HepG2 (cell line): ENCODE data around the gene SNRPD2. TPM values are rescaled to one million over a fixed set of nuclear protein-coding genes. Genes with fewer than 3 reads are reported as not detected.

Experiments
- ATF7 ChIP-seq, 2 experiments: fragments of 450-650 bp in 1 of 2; sonication (generic) in 1 of 2; formaldehyde crosslinking in 1 of 2; IDR thresholded peaks; 2 replicates each; pipeline versions ENCODE4 v1.4.0 to v1.6.1; 2016 to 2020; ENCODE audit warnings: antibody characterized with exemption in 1 of 2, mild to moderate bottlenecking in 1 of 2, missing genetic modification reagents in 1 of 2
- HMG20A ChIP-seq: IDR thresholded peaks from 2 replicates; pipeline ENCODE4 v1.6.1; 2016; ENCODE audit warnings: borderline replicate concordance
- KLF6 ChIP-seq: IDR thresholded peaks from 2 replicates; pipeline ENCODE4 v1.8.0; 2016; ENCODE audit warnings: missing biosample characterization, missing genetic modification reagents
- NFKB2 ChIP-seq: sonication (generic); formaldehyde crosslinking; IDR thresholded peaks from 2 replicates; pipeline ENCODE4 v1.4.0; 2020; ENCODE audit warnings: missing genetic modification reagents, borderline replicate concordance
- NFYB ChIP-seq: sonication (generic); formaldehyde crosslinking; IDR thresholded peaks from 2 replicates; pipeline ENCODE4 v1.4.0; 2020; ENCODE audit warnings: missing genetic modification reagents
- PCBP1 ChIP-seq: fragments of 200-400 bp; formaldehyde crosslinking; IDR thresholded peaks from 2 replicates; pipeline ENCODE4 v1.6.1; 2017; ENCODE audit warnings: mild to moderate bottlenecking, low read depth, low read length, borderline replicate concordance
- SALL1 ChIP-seq: sonication (generic); formaldehyde crosslinking; IDR thresholded peaks from 2 replicates; pipeline ENCODE4 v1.8.0; 2022; ENCODE audit warnings: mild to moderate bottlenecking, missing genetic modification reagents
- SNAPC2 ChIP-seq: sonication (generic); formaldehyde crosslinking; IDR thresholded peaks from 2 replicates; pipeline ENCODE4 v1.8.1; 2022; ENCODE audit warnings: mild to moderate bottlenecking, missing genetic modification reagents
- SP5 ChIP-seq: IDR thresholded peaks from 2 replicates; pipeline ENCODE4 v1.6.1; 2016; ENCODE audit warnings: low read depth, borderline replicate concordance
- SPEN ChIP-seq: sonication (generic); formaldehyde crosslinking; IDR thresholded peaks from 2 replicates; pipeline ENCODE4 v1.5.1; 2020; ENCODE audit warnings: low read depth, mild to moderate bottlenecking, missing genetic modification reagents
- TEAD3 ChIP-seq: optimal IDR thresholded peaks from 2 replicates; pipeline ENCODE3; 2016; ENCODE audit warnings: borderline replicate concordance
- ZBTB38 ChIP-seq: sonication (generic); formaldehyde crosslinking; IDR thresholded peaks from 2 replicates; pipeline ENCODE4 v1.5.1; 2020; ENCODE audit warnings: mild to moderate bottlenecking, missing genetic modification reagents
- ZMYM4 ChIP-seq: sonication (generic); formaldehyde crosslinking; IDR thresholded peaks from 2 replicates; pipeline ENCODE4 v1.8.1; 2023; ENCODE audit warnings: mild to moderate bottlenecking, missing genetic modification reagents
- ZNF205 ChIP-seq: IDR thresholded peaks from 2 replicates; pipeline ENCODE4 v1.6.1; 2018; ENCODE audit warnings: missing biosample characterization, missing genetic modification reagents
- ZNF660 ChIP-seq: sonication (generic); formaldehyde crosslinking; IDR thresholded peaks from 2 replicates; pipeline ENCODE4 v1.5.1; 2020; ENCODE audit warnings: mild to moderate bottlenecking, low read depth, missing genetic modification reagents, borderline replicate concordance
- polyA plus RNA-seq, 8 experiments: library from polyadenylated mRNA; depleted of rRNA in 3 of 8; stranded (reverse) in 7 of 8; unstranded in 1 of 8; fragments of >200 nt; fragmentation: Illumina TruSeq in 4 of 8; extraction: Trizol in 4 of 8; gene quantifications; 2 replicates each; pipeline versions ENCODE4 v1.2.1 to v1.2.3, GENCODE V29; 2011 to 2016; ENCODE audit warnings: low read depth in 4 of 8, missing spikeins in 1 of 8, mixed read lengths in 1 of 8; ENCODE audit not compliant: insufficient read depth in 1 of 8
- total RNA-seq, 5 experiments: library from RNA; depleted of rRNA; stranded (reverse); fragments of >200 nt; fragmentation: Illumina TruSeq; extraction: Trizol; gene quantifications; 2 replicates each; pipeline ENCODE4 v1.2.3, GENCODE V29; 2016; ENCODE audit warnings: low read depth in 1 of 5
- TF ChIP-seq, protein P1 (sequence below): sonication (generic); formaldehyde crosslinking; IDR thresholded peaks from 2 replicates; pipeline ENCODE4 v1.4.0; 2020; ENCODE audit warnings: low read depth, missing genetic modification reagents
- TF ChIP-seq, protein P2 (sequence below): sonication (generic); formaldehyde crosslinking; IDR thresholded peaks from 2 replicates; pipeline ENCODE4 v1.5.1; 2020; ENCODE audit warnings: mild to moderate bottlenecking, moderate library complexity, missing genetic modification reagents
- TF ChIP-seq, protein P3 (sequence below): sonication (generic); formaldehyde crosslinking; IDR thresholded peaks from 2 replicates; pipeline ENCODE4 v1.4.0; 2020; ENCODE audit warnings: mild to moderate bottlenecking, missing genetic modification reagents
- TF ChIP-seq, protein P4 (sequence below): sonication (generic); formaldehyde crosslinking; IDR thresholded peaks from 2 replicates; pipeline ENCODE4 v1.4.0; 2020; ENCODE audit warnings: mild to moderate bottlenecking, missing genetic modification reagents
- TF ChIP-seq, protein P5 (sequence below): IDR thresholded peaks from 2 replicates; pipeline ENCODE4 v1.6.1; 2016; ENCODE audit warnings: control low read depth

The SNRPD2 gene
- total and polyA plus RNA-seq, 2 of the 13 experiments (the other 11 are each of a cell fraction or from before 2014, with no cell fraction given): 299 to 485 TPM

DNA sequence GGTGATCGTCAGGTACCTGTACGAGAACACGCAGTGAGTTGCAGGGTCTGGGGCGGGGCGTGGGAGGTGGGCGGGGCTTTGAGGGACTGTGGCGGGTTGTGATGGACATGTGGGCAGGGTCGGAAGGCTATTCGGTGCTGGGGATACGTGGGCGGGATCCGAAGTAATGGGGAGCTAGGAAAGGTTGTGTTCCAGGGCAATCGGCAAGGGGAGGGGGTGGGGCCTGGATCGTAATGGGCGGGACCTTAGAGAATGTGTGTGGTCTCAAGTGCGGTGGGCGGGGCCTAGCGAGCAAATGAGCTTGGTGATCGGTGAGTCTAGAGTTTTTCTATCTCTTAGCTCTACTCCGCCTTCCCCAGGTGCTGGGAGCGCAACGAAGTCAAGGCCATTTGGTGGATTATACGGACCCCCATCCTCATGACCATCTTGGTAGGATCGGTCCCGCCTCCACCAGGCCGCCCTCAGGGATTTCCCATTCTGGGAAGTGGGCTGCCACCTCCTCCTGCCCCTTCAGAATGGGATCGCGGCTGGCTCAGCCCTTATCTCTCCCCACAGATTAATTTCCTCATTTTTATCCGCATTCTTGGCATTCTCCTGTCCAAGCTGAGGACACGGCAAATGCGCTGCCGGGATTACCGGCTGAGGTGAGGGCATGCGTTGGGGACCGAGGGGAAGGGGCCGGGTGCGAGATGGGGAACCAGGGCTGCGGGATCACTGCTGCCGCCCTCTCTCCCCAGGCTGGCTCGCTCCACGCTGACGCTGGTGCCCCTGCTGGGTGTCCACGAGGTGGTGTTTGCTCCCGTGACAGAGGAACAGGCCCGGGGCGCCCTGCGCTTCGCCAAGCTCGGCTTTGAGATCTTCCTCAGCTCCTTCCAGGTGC, 14.2 kb downstream of the SNRPD2 start (continued):
- TF ChIP-seq, protein P1, sequence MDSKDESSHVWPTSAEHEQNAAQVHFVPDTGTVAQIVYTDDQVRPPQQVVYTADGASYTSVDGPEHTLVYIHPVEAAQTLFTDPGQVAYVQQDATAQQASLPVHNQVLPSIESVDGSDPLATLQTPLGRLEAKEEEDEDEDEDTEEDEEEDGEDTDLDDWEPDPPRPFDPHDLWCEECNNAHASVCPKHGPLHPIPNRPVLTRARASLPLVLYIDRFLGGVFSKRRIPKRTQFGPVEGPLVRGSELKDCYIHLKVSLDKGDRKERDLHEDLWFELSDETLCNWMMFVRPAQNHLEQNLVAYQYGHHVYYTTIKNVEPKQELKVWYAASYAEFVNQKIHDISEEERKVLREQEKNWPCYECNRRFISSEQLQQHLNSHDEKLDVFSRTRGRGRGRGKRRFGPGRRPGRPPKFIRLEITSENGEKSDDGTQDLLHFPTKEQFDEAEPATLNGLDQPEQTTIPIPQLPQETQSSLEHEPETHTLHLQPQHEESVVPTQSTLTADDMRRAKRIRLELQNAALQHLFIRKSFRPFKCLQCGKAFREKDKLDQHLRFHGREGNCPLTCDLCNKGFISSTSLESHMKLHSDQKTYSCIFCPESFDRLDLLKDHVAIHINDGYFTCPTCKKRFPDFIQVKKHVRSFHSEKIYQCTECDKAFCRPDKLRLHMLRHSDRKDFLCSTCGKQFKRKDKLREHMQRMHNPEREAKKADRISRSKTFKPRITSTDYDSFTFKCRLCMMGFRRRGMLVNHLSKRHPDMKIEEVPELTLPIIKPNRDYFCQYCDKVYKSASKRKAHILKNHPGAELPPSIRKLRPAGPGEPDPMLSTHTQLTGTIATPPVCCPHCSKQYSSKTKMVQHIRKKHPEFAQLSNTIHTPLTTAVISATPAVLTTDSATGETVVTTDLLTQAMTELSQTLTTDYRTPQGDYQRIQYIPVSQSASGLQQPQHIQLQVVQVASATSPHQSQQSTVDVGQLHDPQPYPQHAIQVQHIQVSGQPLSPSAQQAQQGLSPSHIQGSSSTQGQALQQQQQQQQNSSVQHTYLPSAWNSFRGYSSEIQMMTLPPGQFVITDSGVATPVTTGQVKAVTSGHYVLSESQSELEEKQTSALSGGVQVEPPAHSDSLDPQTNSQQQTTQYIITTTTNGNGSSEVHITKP (CRISPR knock-in tag): peak; percentile 77
- TF ChIP-seq SPEN (CRISPR knock-in tag): peak; percentile 17; the same call in 1 of the 2 replicates
- TF ChIP-seq SNAPC2 (CRISPR knock-in tag): 0 out of 2 replicates have a peak, but pooled peaks have one; percentile 33
- no peak for TF ChIP-seq ZNF660
- TF ChIP-seq, protein P2, sequence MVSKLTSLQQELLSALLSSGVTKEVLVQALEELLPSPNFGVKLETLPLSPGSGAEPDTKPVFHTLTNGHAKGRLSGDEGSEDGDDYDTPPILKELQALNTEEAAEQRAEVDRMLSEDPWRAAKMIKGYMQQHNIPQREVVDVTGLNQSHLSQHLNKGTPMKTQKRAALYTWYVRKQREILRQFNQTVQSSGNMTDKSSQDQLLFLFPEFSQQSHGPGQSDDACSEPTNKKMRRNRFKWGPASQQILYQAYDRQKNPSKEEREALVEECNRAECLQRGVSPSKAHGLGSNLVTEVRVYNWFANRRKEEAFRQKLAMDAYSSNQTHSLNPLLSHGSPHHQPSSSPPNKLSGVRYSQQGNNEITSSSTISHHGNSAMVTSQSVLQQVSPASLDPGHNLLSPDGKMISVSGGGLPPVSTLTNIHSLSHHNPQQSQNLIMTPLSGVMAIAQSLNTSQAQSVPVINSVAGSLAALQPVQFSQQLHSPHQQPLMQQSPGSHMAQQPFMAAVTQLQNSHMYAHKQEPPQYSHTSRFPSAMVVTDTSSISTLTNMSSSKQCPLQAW: 0 out of 2 replicates have a peak, but pooled peaks have one; percentile 33
- TF ChIP-seq NFKB2 (CRISPR knock-in tag): peak; percentile 30; the same call in 1 of the 2 replicates
- TF ChIP-seq HMG20A: no peak
- TF ChIP-seq, protein P3, sequence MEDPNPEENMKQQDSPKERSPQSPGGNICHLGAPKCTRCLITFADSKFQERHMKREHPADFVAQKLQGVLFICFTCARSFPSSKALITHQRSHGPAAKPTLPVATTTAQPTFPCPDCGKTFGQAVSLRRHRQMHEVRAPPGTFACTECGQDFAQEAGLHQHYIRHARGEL (CRISPR knock-in tag): no peak
- TF ChIP-seq ATF7 (IDR thresholded peaks at IDR 0.05): no peak
- TF ChIP-seq ATF7 (CRISPR knock-in tag; IDR thresholded peaks at IDR 0.05): no peak
- TF ChIP-seq NFYB (CRISPR knock-in tag): 0 out of 2 replicates have a peak, but pooled peaks have one; percentile 46
- TF ChIP-seq, protein P4, sequence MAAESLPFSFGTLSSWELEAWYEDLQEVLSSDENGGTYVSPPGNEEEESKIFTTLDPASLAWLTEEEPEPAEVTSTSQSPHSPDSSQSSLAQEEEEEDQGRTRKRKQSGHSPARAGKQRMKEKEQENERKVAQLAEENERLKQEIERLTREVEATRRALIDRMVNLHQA (CRISPR knock-in tag): no peak
- TF ChIP-seq, protein P5, sequence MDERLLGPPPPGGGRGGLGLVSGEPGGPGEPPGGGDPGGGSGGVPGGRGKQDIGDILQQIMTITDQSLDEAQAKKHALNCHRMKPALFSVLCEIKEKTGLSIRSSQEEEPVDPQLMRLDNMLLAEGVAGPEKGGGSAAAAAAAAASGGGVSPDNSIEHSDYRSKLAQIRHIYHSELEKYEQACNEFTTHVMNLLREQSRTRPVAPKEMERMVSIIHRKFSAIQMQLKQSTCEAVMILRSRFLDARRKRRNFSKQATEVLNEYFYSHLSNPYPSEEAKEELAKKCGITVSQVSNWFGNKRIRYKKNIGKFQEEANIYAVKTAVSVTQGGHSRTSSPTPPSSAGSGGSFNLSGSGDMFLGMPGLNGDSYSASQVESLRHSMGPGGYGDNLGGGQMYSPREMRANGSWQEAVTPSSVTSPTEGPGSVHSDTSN (CRISPR knock-in tag): peak; percentile 70
- no peak for TF ChIP-seq KLF6 (CRISPR knock-in tag)
- TF ChIP-seq SP5: peak; percentile 20; the same call in 1 of the 2 replicates
- no peak for TF ChIP-seq ZNF205
- TF ChIP-seq ZBTB38 (CRISPR knock-in tag): peak; percentile 13; the same call in 1 of the 2 replicates
- TF ChIP-seq PCBP1: 0 out of 2 replicates have a peak, but pooled peaks have one; percentile 11
- 0 out of 2 replicates have a peak, but pooled peaks have one; percentile 12 for TF ChIP-seq ZMYM4 (CRISPR knock-in tag)
- peak; percentile 57 for TF ChIP-seq TEAD3 (CRISPR knock-in tag)
- peak; percentile 45; the same call in 1 of the 2 replicates for TF ChIP-seq SALL1
